Uterus (tissue), 4 donors: ENCODE measurements around the gene BICDL2. TPM values are rescaled to one million over a fixed set of nuclear protein-coding genes. Genes with fewer than 3 reads are reported as not detected.

ENCODE experiments used
- DNase-seq, 2 donors: peaks; one replicate each; pipeline ENCODE4 v3.0.0-alpha.2; 2019 to 2020
- H3K27ac ChIP-seq, 2 donors: fragments of 200-600 bp; sonication (generic); 1 replicate in 1 of 2; 2 replicates in 1 of 2; pipeline ENCODE4 v1.5.1; 2016 to 2018
- H3K27me3 ChIP-seq, 2 donors: fragments of 200-600 bp; sonication (generic); one replicate each; pipeline ENCODE4 v1.5.1; 2018 to 2019; ENCODE audit warnings: control low read depth in 1 of 2
- H3K36me3 ChIP-seq, 2 donors: fragments of 200-600 bp; sonication (generic); one replicate each; pipeline ENCODE4 v1.5.1; 2019; ENCODE audit warnings: control low read depth in 1 of 2
- H3K4me1 ChIP-seq, 2 donors: fragments of 200-600 bp; sonication (generic); one replicate each; pipeline ENCODE4 v1.5.1; 2018 to 2019; ENCODE audit warnings: control low read depth in 1 of 2
- H3K4me3 ChIP-seq, 2 donors: fragments of 200-600 bp; sonication (generic); 1 replicate in 1 of 2; 2 replicates in 1 of 2; pipeline ENCODE4 v1.5.1; 2018 to 2019; ENCODE audit warnings: mild to moderate bottlenecking in 1 of 2
- H3K9me3 ChIP-seq, 2 donors: fragments of 200-600 bp; sonication (generic); one replicate each; pipeline ENCODE4 v1.5.1; 2019; ENCODE audit warnings: control low read depth in 1 of 2
- CTCF ChIP-seq, 4 experiments: fragments of 200-600 bp in 2 of 4; fragments of 450-650 bp in 2 of 4; sonication (generic) in 2 of 4; IDR thresholded peaks; one replicate each; pipeline ENCODE4 v1.5.1; 2016 to 2019; ENCODE audit warnings: antibody characterized with exemption in 4 of 4, mild to moderate bottlenecking in 2 of 4, moderate library complexity in 1 of 4
- POLR2A ChIP-seq, 2 donors: fragments of 450-650 bp; IDR thresholded peaks; one replicate each; pipeline ENCODE4 v1.6.1; 2016; ENCODE audit warnings: antibody characterized with exemption in 2 of 2, mild to moderate bottlenecking in 1 of 2, moderate library complexity in 1 of 2
- intact Hi-C: fragments of 100-400 bp; cut with DNase I; formaldehyde crosslinking; loops from one replicate; pipeline ENCODE4 v1.15.1; 2023; ENCODE audit warnings: low total_unique reads
- total RNA-seq, 4 donors: library from RNA; depleted of rRNA in 3 of 4; stranded (reverse); fragments of >200 nt in 3 of 4; gene quantifications; one replicate each; pipeline versions ENCODE4 v1.1.0 to v1.2.4, GENCODE V29; 2014 to 2023
- donor health status: DM: yes; HTN: yes; CAD: no.

The BICDL2 gene
- total RNA-seq, 4 donors from 2014 or later: 0.26 to 1.9 (median 0.29) TPM; not detected in 1

- H3K27me3 ChIP-seq: peaks cover 9 to 23% of the 10 kb centered on the region in 2 donors
- intact Hi-C loops: no loop called here
- no peaks in the 10 kb centered on the region for H3K36me3 ChIP-seq
- no peak overlapping the region for H3K4me3 ChIP-seq
- no peak for DNase-seq
- H3K27ac ChIP-seq: no peak overlapping the region
- no peaks in the 10 kb centered on the region for H3K9me3 ChIP-seq
- peaks cover 0 to 4% of the 10 kb centered on the region in 2 donors for H3K4me1 ChIP-seq
- TF ChIP-seq CTCF (IDR thresholded peaks at IDR 0.05): no peak
- TF ChIP-seq POLR2A (IDR thresholded peaks at IDR 0.05): no peak
Measured at GRCh38 chr16:3017344-3017743, 19.4 kb downstream of the BICDL2 start.

GRCh38 chr16:3015865-3016521 is 20.8 kb downstream of the BICDL2 start:
- no peaks in the 10 kb centered on the region for H3K9me3 ChIP-seq
- H3K27me3 ChIP-seq: peaks cover 9 to 27% of the 10 kb centered on the region in 2 donors
- TF ChIP-seq CTCF (IDR thresholded peaks at IDR 0.05) (no peak), POLR2A (IDR thresholded peaks at IDR 0.05) (no peak)
- no peak overlapping the region for H3K4me3 ChIP-seq
- no peaks in the 10 kb centered on the region for H3K4me1 ChIP-seq
- DNase-seq: no peak
- H3K36me3 ChIP-seq: no peaks in the 10 kb centered on the region
- H3K27ac ChIP-seq: no peak overlapping the region
- intact Hi-C loops: no loop called here

DNA sequence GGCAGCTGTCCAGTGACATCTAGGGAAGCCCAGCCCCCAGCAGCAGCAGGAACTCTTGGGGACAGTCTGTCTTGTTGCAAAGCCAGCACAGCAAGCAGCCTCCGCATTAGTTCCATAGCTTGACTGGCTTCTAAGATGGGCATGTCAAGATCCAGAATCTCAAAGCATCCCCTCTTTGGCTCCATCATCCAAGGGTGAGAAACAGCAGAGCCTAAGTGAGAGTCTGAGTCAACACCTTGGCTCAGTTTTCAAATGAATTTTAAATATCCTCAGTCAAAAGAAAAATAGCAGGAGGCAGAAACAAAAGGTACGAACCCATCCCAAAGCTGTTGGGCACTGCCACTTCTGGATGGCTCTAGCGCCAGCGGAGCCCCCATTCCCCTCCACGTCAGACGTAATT is 21.8 kb downstream of the BICDL2 start:
- Histone ChIP-seq H3K9me3 (no peaks in the 10 kb centered on the region), H3K4me3 (no peak overlapping the region), H3K27me3 (peaks cover 9 to 27% of the 10 kb centered on the region in 2 donors), H3K36me3 (no peaks in the 10 kb centered on the region), H3K4me1 (no peaks in the 10 kb centered on the region), H3K27ac (no peak overlapping the region)
- intact Hi-C loops: no loop called here
- TF ChIP-seq CTCF (IDR thresholded peaks at IDR 0.05): no peak
- TF ChIP-seq POLR2A (IDR thresholded peaks at IDR 0.05): no peak
- DNase-seq: no peak

DNA sequence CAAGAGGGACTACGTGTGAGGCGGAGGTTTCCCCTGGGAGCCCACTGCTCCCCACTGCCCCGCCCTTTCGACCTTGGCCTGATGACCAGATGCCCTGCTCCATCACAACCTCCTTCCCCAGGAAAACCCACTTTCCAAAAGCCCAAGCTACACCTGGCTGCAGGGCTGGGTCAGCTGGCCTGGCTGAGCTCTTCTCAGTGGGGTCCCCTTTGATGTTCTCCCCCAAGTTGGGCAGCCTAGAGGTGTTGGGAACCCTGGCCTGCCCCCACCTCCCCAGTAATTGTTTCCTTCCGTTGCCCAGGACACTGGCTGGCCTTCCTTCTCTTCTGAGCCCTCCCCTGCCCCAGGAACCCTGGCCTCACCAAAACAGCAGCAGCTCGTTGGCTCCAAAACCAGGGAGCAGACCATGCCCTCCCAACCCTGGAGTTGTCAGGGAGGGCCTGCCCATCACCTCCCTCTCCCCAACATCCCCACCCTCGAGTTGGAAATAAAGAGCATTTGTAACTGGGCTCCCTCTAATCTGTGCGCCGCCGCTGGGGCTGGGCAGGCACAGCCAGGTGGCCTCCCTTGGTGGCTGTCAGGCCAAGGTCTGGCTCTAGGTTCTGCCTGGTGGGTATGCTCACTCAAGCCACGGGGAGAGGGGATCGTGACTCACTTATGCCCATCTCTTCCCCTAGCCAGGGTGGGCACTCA is 22.6 kb downstream of the BICDL2 start:
- peaks cover 9 to 27% of the 10 kb centered on the region in 2 donors for H3K27me3 ChIP-seq
- no peaks in the 10 kb centered on the region for H3K36me3 ChIP-seq
- H3K4me1 ChIP-seq: no peaks in the 10 kb centered on the region
- H3K27ac ChIP-seq: no peak overlapping the region
- TF ChIP-seq POLR2A (IDR thresholded peaks at IDR 0.05) (no peak), CTCF (IDR thresholded peaks at IDR 0.05) (no peak)
- DNase-seq: no peak
- intact Hi-C loops: no loop called here
- H3K4me3 ChIP-seq: no peak overlapping the region
- H3K9me3 ChIP-seq: no peaks in the 10 kb centered on the region

- H3K27me3 ChIP-seq: peaks cover 10 to 25% of the 10 kb centered on the region in 2 donors
- no peak for TF ChIP-seq CTCF (IDR thresholded peaks at IDR 0.05)
- no peak for TF ChIP-seq POLR2A (IDR thresholded peaks at IDR 0.05)
- H3K4me3 ChIP-seq: no peak overlapping the region
- intact Hi-C loops: no loop called here
- H3K27ac ChIP-seq: no peak overlapping the region
- H3K9me3 ChIP-seq: no peaks in the 10 kb centered on the region
- H3K4me1 ChIP-seq: no peaks in the 10 kb centered on the region
- H3K36me3 ChIP-seq: no peaks in the 10 kb centered on the region
- DNase-seq: no peak
Measured at GRCh38 chr16:3013491-3013951, 23.2 kb downstream of the BICDL2 start.
